Astrocyte of the hippocampus (primary cell): ENCODE results near the gene SNW1.
"Not testable (repeated sequence)": the region's sequence is repeated elsewhere in the genome, so short reads cannot be mapped to it uniquely, and the experiment has no call there.

ENCODE experiments used
- DNase-seq: peaks from one replicate; pipeline ENCODE4 v3.0.0; 2011; ENCODE audit warnings: low read depth, low spot score

SNW1 gene

DNA sequence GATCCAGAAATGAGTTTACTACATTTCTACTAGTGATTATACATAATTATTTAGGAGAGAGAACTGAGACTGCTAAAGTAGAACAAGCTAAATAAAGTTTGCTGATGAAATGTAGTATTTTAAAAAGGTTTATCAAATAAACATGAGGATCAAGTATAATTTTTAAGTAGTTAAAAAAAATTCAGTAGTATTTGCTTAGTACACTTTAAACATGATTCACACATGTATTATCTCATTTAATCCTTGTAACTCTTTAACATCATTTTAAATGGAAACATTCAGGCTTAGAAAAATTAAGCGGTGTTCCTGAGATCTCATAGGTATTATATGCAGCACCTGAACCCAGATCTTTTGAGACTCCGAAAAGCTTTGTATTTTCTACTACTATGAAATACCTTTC lies 8.7 kb downstream of the SNW1 start:
- DNase-seq: no peak

DNA sequence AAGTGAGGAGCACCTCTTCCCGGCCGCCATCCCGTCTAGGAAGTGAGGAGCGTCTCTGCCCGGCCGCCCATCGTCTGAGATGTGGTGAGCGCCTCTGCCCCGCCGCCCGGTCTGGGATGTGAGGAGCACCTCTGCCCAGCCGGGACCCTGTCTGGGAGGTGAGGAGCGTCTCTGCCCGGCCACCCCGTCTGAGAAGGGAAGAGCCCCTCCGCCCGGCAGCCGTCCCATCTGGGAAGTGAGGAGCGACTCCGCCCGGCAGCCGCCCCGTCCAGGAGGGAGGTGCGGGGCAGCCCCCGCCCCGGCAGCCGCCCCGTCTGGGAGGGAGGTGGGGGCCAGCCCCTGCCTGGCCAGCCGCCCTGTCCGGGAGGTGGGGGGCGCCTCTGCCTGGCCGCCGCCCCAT lies 13.5 kb downstream of the SNW1 start:
- not testable (repeated sequence) for DNase-seq

DNA sequence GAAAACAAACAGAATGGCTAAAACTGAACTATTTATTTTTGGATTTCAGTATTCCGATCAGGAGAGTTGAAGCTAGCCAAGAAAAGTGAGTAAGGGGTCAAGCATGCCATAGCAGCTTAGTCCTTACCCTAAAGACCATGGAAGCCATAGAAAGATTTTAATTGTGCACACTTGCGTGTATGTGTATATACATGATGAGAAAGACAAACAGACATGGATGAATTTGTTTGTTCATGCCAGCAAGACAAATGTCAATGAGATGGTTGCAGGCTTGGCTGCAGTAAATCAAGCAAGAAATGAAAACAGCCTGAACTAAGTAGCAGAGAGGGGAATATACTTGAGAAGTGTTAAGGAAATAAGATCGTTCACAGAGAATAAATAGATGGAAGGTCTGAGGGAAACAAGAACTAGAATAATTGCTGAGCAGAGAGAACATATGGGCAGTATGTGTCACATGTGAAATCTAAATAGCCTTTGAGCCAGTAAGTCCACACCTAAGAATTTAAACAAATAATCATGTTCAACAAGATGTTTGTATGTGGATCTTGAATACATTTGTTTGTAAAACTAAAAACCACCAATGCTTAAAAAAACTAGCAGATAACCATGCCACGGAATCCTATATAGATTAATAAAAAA lies 14.8 kb downstream of the SNW1 start:
- peak; percentile 1 for DNase-seq

DNA sequence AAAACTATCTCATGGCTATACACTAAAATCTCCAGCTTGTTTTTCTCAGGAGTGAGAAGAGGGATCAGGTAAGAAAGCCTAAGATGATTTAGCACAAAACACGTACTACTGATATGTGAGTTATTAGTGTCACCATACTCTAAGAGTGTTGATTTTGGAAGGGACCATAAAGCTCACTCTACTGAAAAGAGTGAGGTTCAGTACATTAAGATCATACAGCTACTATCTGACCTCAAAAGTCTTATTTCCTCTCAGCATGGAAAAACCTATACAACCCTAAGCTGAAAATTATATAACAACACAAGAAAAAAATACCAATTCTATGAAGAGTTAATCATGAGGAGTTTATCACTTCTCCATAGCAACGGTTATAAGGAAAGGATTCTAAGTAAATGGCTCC lies 19.5 kb downstream of the SNW1 start:
- DNase-seq: no peak

DNA sequence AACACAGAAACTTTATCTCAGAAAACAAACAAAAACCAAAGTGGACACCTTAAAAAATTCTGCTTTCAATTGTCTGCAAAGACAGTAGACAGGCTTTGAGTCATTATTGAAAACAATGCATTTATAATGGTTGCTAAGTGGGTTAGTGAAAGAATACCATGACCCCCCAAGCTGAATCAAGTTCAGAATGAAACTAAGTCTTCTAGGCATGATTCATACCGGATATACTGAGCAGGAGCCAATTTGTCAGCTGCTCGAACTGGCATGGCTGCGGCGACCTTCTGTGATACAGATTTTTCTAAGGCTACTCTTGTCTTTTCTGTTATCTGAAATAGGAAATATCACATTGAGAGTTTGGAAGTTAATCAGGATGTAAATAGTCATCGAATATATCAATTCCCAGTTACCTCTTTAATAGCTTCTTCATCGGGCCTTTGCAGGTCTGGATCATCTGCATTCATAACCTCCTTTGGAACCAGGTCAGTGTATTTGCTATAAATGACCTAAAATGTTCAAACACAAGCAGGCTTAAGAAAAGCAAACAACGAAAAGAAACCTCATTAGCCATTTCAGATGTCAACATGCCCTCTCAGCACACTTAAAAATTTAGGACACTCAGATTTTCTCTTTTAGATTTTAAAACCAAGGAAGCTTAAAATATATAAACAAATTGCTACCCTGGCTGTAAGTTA lies 22.3 kb downstream of the SNW1 start:
- peak; percentile 69 for DNase-seq

DNA sequence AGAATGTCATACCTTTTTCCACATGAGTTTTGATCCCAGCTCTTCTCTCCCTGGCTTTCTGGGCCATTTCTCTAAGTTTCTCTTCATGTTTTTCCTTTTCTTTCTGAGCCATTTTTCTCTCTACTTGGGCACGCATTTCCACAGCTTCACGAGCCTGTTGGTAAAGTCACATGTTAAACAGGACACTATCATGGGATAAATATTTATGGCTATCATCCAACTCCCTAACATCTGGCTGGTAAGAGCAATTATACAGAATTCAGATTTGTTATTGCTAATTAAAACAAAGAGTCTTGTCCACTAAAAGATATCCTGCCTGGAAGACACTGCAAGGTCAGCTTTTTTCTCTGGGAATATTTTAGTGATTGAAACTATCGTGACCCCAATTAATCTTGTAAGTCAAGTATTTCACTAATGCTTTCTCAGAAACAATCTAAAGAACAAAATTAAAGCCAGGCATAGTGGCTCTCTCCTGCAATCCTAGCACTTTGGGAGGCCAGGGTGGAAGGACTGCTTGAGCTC lies 29.9 kb downstream of the SNW1 start:
- no peak for DNase-seq

DNA sequence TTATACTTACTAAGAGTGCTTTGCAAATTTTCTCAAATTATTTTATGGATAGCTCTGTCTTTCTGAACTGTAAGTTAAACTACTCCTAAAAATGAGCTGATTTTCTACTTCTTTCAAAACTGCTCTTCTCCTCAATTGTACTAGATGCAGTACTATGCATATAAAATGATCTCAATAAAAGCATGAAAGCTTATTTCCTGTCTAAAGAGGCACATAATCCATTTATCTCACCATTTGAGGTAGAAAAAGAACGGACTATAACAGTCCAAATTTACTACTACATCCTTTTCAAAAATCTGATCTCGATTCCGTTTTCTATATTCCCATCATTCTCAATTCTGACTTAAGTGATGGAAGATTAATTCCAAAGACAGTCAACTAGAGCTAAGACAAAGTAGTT lies 38.7 kb downstream of the SNW1 start:
- no peak for DNase-seq

DNA sequence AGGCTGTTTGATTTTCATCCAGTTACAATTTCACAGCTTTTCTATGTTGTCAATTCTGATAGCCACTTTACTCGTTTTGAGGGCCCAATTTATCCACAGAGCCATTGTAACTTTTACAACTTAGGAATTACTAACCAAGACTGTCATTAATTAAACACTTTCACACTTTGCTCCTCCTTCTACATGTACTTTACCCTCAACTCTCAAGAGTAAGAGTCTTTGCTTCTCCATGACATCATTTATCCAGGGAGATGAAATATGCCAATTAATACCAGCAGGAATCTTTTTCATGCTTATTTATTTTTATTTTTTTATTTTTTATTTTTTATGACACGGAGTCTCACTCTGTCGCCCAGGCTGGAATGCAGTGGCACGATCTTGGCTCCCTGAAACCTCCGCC lies 39.5 kb downstream of the SNW1 start:
- DNase-seq: no peak

DNA sequence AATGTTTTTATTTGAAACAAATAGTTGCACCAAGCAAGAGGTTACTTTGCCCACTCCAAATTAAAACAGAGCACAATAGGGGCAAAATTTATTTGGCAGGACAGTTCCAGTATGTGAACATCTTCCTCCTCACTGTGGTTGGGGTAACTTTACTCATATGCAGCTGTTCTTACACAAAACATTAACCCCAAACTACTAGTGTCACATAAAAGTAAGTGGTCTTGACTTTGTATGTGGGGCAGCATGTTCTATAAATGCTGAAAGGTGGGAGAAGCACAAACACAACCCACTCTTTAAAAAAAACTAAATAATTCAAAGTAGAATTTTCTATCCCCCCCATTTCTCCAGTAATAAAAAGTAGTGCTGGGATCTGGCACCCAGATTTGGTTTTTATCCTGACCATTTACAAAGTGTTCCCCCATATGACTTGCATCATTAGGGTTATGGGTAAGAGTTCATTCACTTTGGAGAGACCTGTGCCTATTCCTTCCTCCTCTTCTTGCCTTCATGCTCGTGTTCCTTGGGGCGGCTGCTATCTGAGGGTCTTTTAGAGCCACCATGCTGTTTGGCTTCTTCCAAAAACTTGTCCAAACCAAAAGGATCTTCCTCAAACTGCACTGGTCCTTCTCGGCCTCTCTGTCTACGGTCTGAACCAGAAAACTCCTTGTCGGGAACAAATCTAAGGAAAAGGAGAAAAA lies 43.2 kb downstream of the SNW1 start:
- no peak for DNase-seq

DNA sequence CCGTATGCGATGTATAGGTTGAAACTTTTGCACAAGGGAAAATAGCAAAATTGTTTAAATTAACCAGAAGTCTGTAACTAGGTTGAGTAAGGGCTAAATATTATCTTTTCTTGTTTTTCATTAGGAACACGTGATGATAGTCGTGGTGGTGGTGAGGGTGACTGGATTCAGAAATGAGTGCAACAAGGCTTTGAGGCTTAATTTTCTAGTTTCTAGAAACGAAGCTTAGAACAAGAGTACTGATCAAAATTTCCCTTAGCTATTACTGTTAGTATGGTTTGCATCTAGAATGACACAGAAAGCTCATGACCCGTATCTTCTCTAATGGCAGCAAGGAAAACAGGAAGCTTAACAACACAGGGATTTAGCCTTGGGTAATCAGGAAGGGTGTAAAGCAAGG lies 46.0 kb downstream of the SNW1 start:
- DNase-seq: no peak

DNA sequence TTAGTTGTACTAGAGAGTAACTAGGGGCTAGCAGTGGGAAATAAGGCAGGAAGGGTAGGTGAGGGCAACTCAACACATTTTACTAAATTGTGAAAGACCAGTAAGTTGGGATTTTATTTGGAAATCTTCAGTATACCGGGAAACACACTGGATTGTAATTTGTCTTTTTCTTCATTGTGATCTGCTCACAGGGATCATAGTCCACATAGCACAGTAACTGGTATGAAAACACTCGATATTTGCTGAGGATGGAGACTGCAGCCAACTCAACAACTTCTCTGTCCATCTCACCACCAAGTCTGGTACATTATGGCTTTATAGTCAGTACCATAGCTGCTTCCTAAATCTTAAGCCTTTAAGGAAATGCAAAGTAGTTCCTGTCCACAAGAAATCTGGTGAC lies 50.6 kb downstream of the SNW1 start:
- no peak for DNase-seq

DNA sequence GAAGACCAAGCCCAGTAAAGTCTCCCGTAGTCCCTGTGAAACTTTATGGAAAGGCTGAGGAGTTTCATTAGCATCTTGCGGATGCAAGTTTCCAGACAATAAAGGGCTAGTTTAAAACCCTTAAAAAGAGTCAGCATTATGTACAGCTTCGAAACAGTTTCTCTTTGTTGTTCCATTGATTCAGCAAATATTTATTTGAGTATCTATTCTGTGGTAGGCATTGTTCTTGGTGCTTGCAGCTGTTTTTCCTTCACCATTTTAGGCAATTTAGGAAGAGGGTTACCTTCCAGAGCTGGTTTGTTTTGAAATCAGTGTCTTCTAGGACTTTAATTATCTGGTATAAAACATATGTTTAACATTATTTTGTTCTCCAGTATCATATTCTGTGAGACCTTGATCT lies 51.5 kb downstream of the SNW1 start:
- DNase-seq: no peak

DNA sequence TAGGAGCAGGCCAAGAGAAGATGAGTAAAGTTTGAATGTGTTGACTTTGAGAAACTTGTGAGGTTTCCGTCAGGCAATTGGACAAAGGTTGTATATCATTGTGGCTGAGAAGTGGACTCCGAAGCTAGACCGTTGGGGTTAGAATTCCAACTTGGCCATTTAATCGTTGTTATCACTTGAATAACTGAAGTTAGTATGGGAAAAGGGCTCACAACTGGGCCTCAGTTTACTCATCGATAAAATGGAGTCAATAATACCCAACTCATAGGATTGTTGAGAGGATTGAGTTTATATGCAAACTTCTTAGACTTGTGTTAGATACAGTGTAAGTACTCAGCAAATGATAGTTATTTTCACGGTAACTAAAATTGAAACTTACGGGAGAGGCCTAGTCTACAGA lies 52.2 kb downstream of the SNW1 start:
- DNase-seq: no peak

DNA sequence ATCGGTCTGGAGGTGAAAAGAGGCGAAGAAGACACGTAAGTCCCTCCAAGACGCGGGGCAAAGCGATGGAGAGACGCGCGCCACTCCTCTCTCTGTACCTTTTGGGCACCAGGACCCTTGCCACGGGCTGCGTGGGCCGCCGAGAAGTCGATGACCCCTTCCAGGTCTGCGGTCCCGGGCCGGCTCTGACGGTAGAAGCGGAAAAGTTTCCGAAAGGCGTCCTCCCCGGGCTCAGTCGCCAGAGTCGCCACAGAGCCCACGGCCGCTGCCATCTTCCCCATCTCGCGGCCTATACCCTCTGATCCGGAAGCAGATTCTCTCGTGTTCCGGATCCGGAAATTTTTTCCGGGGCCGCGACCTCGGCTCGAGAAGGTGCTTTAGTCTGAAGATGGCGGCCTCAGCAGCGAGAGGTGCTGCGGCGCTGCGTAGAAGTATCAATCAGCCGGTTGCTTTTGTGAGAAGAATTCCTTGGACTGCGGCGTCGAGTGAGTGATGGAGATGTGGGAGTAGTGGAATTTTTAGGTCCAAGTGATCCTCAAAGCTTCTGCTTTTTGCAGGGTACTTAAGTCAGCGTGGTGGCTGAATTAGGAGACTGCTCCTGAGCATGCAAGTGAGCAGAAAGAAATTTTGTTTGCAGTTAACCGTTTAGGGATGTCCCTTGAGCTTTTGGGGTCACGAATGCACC lies 53.1 kb downstream of the SNW1 start, which contains the start of the genes ALKBH1 and SLIRP:
Gene ALKBH1, minus strand, starts transcription at position 300 of the 685 bp plus-strand sequence. Its CDS starts 19 bp downstream, at position 281.
Gene SLIRP, plus strand, starts transcription at position 380 of the 685 bp plus-strand sequence. Its CDS starts 9 bp downstream, at position 389.
- peak; percentile 90 for DNase-seq

DNA sequence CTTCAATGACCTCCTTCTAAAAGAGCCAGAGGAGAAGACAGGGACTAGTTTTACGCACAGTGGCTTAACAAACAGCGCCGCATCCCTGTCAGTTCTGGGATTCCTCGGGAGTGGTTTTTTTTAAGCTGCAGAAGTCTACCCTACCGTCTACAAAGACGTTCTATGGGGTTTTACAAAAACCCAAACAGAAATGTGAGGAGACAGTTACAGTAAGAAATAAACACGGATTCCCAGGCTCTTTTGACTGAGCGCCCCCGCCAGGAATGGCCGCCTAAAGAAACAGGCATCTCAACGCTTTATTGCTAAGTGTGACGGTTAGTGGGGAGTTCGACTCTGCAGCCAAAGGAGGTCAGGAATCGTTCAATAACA lies 53.6 kb downstream of the SNW1 start:
- DNase-seq: peak; percentile 50

DNA sequence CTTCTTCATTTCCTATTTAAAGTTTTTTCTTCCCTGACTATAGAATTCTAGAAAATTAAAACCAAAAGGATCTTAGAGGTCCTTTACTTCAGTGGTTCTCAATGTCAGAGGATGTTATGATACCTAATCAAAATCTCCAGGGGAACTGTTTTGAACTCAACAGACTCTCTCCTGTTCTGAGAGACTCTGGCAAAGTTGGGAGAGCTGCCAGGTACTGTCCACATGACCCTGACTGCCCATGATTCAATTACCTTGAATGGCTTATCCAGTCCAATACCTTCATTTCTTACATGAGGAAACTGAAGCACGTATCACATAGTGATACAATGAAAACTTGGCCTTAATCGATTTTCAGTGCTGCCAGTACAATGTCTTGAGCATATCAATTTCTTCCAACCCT lies 69.7 kb downstream of the SNW1 start:
- peak; percentile 26 for DNase-seq

DNA sequence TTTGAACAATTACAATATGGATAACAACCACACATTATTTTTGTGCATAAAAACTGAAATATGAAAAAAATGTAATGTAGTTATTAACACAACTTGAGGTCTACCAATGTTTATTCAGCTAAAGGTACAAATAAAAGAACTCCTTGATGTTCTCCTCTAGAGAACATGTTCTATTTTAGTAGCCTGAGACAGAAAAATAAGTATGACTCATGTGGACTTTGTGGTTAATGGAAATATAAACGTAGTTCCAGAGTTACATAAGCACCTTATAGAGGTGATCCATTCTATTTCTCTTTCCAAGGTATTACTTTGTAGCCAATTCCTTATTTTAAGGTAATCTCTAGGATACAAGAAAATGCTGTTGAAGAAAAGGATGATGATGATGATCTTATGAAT lies 78.8 kb downstream of the SNW1 start:
- peak; percentile 31 for DNase-seq

DNA sequence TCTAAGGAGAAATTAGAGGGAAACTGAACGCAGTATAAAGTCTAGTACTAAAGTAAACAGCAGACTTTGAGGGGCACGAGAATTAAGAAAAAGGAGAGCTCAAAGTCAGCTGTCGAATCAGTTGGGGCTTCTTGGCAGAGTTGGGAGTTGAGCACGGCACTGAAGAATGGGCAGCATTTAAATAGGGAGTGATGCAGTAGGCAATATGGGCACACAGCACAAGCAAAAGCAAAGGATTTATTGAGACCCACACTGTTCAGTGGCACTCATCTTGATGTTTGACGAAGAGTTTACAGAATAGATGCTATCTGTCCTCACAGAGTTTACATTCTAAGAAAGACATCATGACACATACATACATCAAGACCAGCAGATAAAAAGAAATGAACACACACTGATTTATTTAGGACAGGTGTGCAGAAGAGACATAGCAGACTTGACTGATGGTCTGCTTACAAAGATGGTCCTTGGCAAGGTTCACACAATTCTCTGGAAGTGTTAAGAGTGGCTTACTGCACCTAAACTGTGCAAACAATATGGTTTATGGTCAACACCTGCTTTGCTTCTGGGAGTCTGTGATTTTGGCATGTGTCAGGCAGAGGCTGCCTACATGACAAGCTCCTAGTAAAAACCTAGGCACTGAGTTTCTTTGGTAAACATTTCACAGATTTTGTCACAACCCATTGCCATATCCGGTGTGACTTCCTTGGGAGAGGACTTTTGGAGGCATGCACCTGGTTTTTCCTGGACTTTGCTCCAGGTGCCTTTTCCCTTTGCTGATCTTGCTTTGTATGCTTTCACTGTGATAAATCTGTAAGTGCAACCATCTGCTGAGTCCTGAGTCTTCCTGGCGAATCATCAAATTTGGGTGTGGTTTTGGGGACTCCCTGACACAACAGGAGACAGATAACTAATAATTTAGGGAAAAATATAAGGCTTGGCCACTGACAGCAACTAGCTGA lies 79.5 kb downstream of the SNW1 start:
- DNase-seq: peak; percentile 14

DNA sequence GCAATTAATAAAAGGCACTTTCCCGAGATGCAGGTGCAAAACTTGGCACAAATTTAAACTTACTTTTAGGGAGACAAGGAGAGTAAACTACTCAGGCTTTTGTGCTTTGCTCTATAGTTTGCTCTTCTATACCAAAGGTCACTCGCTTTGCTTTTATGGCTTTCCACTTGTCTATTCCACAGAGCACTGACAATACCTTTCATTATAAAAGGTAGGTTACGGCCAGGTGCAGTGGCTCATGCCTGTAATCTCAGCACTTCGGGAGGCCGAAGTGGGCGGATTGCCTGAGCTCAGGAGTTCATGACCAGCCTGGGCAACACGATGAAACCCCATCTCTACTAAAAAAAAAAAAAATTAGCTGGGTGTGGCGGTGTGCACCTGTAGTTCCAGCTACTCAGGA lies 86.0 kb downstream of the SNW1 start:
- no peak for DNase-seq

DNA sequence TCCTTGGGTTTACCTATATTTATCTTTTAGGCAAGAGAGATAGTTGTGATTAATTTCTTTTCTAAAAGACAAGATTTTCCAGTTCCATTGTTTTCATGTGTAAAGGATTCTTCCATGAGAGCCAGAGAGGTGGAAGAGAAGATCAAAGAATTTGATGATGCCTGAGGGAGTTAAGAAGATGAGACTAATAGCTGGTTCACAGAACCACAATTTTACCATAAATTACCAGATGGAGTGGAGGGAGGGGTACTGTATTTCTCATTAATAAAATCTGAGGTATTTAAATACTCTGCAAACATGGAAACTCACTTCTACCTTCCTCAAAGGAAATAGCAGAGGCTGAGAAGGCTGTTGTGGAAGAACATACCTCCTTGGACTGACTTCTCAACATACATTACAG lies 87.8 kb downstream of the SNW1 start:
- DNase-seq: no peak
